Common myeloid progenitor, CD34-positive (primary cell): Measurements from ENCODE around the gene FRMD3.

ENCODE experiments used
- CTCF ChIA-PET: fragments of 350-600 bp; sonication (Branson Sonifier 250); formaldehyde crosslinking; loops from one replicate; lab custom pipeline; 2021; ENCODE audit warnings: antibody characterized with exemption; lab: Charles Lee
- POLR2A ChIA-PET: fragments of 350-600 bp; sonication (Branson Sonifier 250); formaldehyde crosslinking; loops from one replicate; lab custom pipeline; 2021; ENCODE audit warnings: antibody characterized with exemption; lab: Charles Lee
- DNase-seq, 3 donors: peaks; one replicate each; pipeline versions ENCODE4 v3.0.0 to v3.0.0-alpha.2; 2013
- H3K27ac ChIP-seq, 2 experiments: 1 replicate in 1 of 2; 2 replicates in 1 of 2; pipeline ENCODE4 v1.7.0; 2013; ENCODE audit warnings: inconsistent platforms in 2 of 2, low read length in 2 of 2, mild to moderate bottlenecking in 2 of 2, low read depth in 1 of 2, moderate library complexity in 1 of 2; ENCODE audit not compliant: severe bottlenecking in 2 of 2, insufficient read depth in 1 of 2, poor library complexity in 1 of 2
- H3K27me3 ChIP-seq, 5 experiments: replicated peaks in 2 of 5; 1 replicate in 3 of 5; 2 replicates in 2 of 5; pipeline versions ENCODE4 v1.6.1 to v1.7.0; 2013; ENCODE audit warnings: low read length in 4 of 5, mild to moderate bottlenecking in 2 of 5, moderate library complexity in 2 of 5, inconsistent platforms in 1 of 5; ENCODE audit not compliant: insufficient read depth in 5 of 5, control insufficient read depth in 4 of 5
- H3K36me3 ChIP-seq, 4 experiments: 1 replicate in 2 of 4; 2 replicates in 2 of 4; pipeline versions ENCODE4 v1.6.1 to v1.7.0; 2013; ENCODE audit warnings: low read length in 3 of 4, control low read depth in 1 of 4, mild to moderate bottlenecking in 1 of 4; ENCODE audit not compliant: control insufficient read depth in 4 of 4, insufficient read depth in 4 of 4
- H3K4me1 ChIP-seq, 4 experiments: 1 replicate in 3 of 4; 2 replicates in 1 of 4; pipeline versions ENCODE4 v1.6.1 to v1.7.1; 2013; ENCODE audit warnings: low read length in 3 of 4, mild to moderate bottlenecking in 3 of 4, control low read depth in 1 of 4, inconsistent platforms in 1 of 4, moderate library complexity in 1 of 4; ENCODE audit not compliant: control insufficient read depth in 4 of 4, insufficient read depth in 4 of 4; ENCODE audit errors: control extremely low read depth in 1 of 4
- H3K4me3 ChIP-seq, 7 experiments: 1 replicate in 4 of 7; 2 replicates in 3 of 7; pipeline versions ENCODE4 v1.5.1 to v1.7.0; 2013; ENCODE audit warnings: mild to moderate bottlenecking in 7 of 7, low read length in 6 of 7, moderate library complexity in 6 of 7, inconsistent platforms in 2 of 7, low read depth in 2 of 7, control low read depth in 1 of 7; ENCODE audit not compliant: insufficient read depth in 4 of 7, control insufficient read depth in 1 of 7; ENCODE audit errors: extremely low read depth in 1 of 7
- H3K9me3 ChIP-seq, 5 experiments: 1 replicate in 4 of 5; 2 replicates in 1 of 5; pipeline versions ENCODE4 v1.6.1 to v1.7.1; 2013; ENCODE audit warnings: low read length in 4 of 5, mild to moderate bottlenecking in 2 of 5, inconsistent platforms in 1 of 5, low read depth in 1 of 5, moderate library complexity in 1 of 5; ENCODE audit not compliant: control insufficient read depth in 4 of 5, insufficient read depth in 2 of 5; ENCODE audit errors: control extremely low read depth in 1 of 5
- WGBS: methylation state at CpG from one replicate; pipeline ENCODE4 v1.1.5; 2013; ENCODE audit not compliant: insufficient coverage; 5-methylcytosine and 5-hydroxymethylcytosine counted together

Gene FRMD3

DNA sequence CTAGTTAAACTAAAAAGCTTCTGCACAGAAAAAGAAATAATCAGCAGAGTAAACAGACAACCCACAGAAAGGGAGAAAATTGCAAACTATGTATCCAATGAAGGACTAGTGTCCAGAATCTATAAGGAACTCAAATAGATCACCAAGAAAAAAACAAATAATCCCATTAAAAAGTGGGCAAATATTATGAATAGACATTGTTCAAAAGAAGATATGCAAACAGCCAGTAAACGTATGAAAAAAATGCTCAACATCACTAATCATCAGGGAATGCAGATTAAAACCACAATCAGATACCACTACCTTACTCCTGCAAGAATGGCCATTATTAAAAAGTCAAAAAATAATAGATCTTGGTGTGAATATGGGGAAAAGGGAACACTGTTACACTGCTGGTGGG, 119.9 kb downstream of the FRMD3 start:
- ChIA-PET CTCF (no interaction called here), POLR2A (no interaction called here)
- Histone ChIP-seq H3K27me3 (no peaks in the 10 kb centered on the region), H3K36me3 (no peaks in the 10 kb centered on the region), H3K4me3 (no peak overlapping the region), H3K27ac (no peak overlapping the region), H3K4me1 (no peaks in the 10 kb centered on the region), H3K9me3 (peaks cover 0 to 2% (median 0%) of the 10 kb centered on the region in 5 experiments)
- no peak for DNase-seq
- no CpG with 5 or more reads among the region's 1 CpG for WGBS

GRCh38 chr9:83413367-83413766, 124.8 kb downstream of the FRMD3 start:
- POLR2A ChIA-PET, result no interaction called here
- H3K36me3 ChIP-seq, result no peaks in the 10 kb centered on the region
- H3K4me1 ChIP-seq, result no peaks in the 10 kb centered on the region
- H3K4me3 ChIP-seq, result no peak overlapping the region
- no peak overlapping the region for H3K27ac ChIP-seq
- H3K27me3 ChIP-seq, result no peaks in the 10 kb centered on the region
- no peak for DNase-seq
- H3K9me3 ChIP-seq, result peaks cover 0 to 2% (median 0%) of the 10 kb centered on the region in 5 experiments
- CTCF ChIA-PET, result no interaction called here
- WGBS, result 100% methylated on average over 3 of the region's 4 CpGs

GRCh38 chr9:83410701-83411100, 127.5 kb downstream of the FRMD3 start:
- no peaks in the 10 kb centered on the region for H3K27me3 ChIP-seq
- peaks cover 0 to 2% (median 0%) of the 10 kb centered on the region in 5 experiments for H3K9me3 ChIP-seq
- WGBS, result 97% methylated on average over 4 of the region's 5 CpGs
- no peak overlapping the region for H3K27ac ChIP-seq
- no peaks in the 10 kb centered on the region for H3K36me3 ChIP-seq
- no peaks in the 10 kb centered on the region for H3K4me1 ChIP-seq
- POLR2A ChIA-PET, result no interaction called here
- DNase-seq, result no peak
- CTCF ChIA-PET, result no interaction called here
- no peak overlapping the region for H3K4me3 ChIP-seq

GRCh38 chr9:83406921-83407320, 131.3 kb downstream of the FRMD3 start:
- Histone ChIP-seq H3K36me3 (no peaks in the 10 kb centered on the region), H3K27me3 (no peaks in the 10 kb centered on the region), H3K9me3 (no peaks in the 10 kb centered on the region), H3K4me1 (no peaks in the 10 kb centered on the region), H3K4me3 (no peak overlapping the region), H3K27ac (no peak overlapping the region)
- peak in 1 of 3 donors; percentile 6 for DNase-seq
- ChIA-PET POLR2A (no interaction called here), CTCF (interaction anchor here (1.2 kb wide), 1 partner anchor 17 kb away, joined by 3 read pairs; no protein-coding TSS in a partner anchor)
- 94% methylated on average over 2 of the region's 3 CpGs for WGBS

GRCh38 chr9:83405759-83406158, 132.4 kb downstream of the FRMD3 start:
- H3K9me3 ChIP-seq, result no peaks in the 10 kb centered on the region
- H3K27me3 ChIP-seq, result no peaks in the 10 kb centered on the region
- no peak for DNase-seq
- H3K36me3 ChIP-seq, result no peaks in the 10 kb centered on the region
- ChIA-PET CTCF (no interaction called here), POLR2A (no interaction called here)
- no peaks in the 10 kb centered on the region for H3K4me1 ChIP-seq
- 86% methylated on average over 1 of the region's 4 CpGs for WGBS
- no peak overlapping the region for H3K4me3 ChIP-seq
- no peak overlapping the region for H3K27ac ChIP-seq

- Histone ChIP-seq H3K27me3 (no peaks in the 10 kb centered on the region), H3K4me1 (no peaks in the 10 kb centered on the region), H3K27ac (no peak overlapping the region), H3K36me3 (no peaks in the 10 kb centered on the region), H3K9me3 (no peaks in the 10 kb centered on the region), H3K4me3 (no peak overlapping the region)
- WGBS, result 98% methylated on average over 6 of the region's 10 CpGs
- POLR2A ChIA-PET, result interaction anchor here (0.6 kb wide), 1 partner anchor 12 kb away, joined by 3 read pairs; no protein-coding TSS in a partner anchor
- no peak for DNase-seq
- CTCF ChIA-PET, result interaction anchor here (0.9 kb wide), 1 partner anchor 15 kb away, joined by 3 read pairs; no protein-coding TSS in a partner anchor
Observed at GRCh38 chr9:83403527-83404238, 134.5 kb downstream of the FRMD3 start.

DNA sequence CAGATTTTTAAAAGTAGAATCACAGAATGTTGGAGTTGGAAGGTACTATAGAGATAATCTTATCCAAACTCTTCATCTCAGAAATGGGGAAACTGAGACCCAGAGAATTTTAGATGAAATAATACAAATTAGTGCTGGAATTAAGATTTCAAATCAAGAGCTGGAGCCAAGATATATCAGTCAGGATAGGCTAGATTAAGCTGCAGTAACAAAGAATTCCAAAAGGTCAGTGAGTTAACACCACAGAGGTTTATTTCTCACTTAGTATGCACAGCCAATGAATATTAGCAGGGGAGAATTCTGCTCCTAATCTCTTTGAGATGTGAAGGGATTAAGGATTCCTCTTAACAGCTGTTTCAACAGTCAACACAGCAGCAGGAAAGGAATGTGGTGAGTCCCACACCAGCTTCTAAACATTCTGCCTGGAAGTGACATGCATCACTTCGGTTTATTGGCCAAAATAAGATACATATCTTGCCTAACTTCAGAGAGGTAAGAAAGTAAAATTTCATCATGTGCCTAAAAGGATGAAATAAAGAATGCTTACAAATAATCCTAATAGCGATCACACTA, 136.8 kb downstream of the FRMD3 start:
- H3K27ac ChIP-seq, result no peak overlapping the region
- H3K4me3 ChIP-seq, result no peak overlapping the region
- no peak for DNase-seq
- no peaks in the 10 kb centered on the region for H3K4me1 ChIP-seq
- WGBS, result 86% methylated on average over 1 of the region's 2 CpGs
- no peaks in the 10 kb centered on the region for H3K27me3 ChIP-seq
- ChIA-PET POLR2A (no interaction called here), CTCF (no interaction called here)
- H3K9me3 ChIP-seq, result no peaks in the 10 kb centered on the region
- no peaks in the 10 kb centered on the region for H3K36me3 ChIP-seq
